AML-193 (cell line): ENCODE data around the gene NPFFR2.
"Not testable (repeated sequence)": the region's sequence is repeated elsewhere in the genome, so short reads cannot be mapped to it uniquely, and the experiment has no call there.

ENCODE experiments used
- DNase-seq, 2 experiments: peaks; one replicate each; lab custom pipeline; 2025; lab: John Stamatoyannopoulos, UW

NPFFR2 gene

GRCh38 chr4:72031868-72032608 lies at the start of gene NPFFR2:
Gene NPFFR2, plus strand, starts transcription at chr4:72032000. Its CDS starts 96,592 bp downstream, at chr4:72128592.
- no peak for DNase-seq

- DNase-seq = no peak
Measured at GRCh38 chr4:71992571-71993312, 39.1 kb upstream of the NPFFR2 start.

- no peak for DNase-seq
Measured at GRCh38 chr4:71994559-71994958, 37.2 kb upstream of the NPFFR2 start.

GRCh38 chr4:71995297-71995696 lies 36.5 kb upstream of the NPFFR2 start:
- no peak for DNase-seq

GRCh38 chr4:72006586-72006985 lies 25.2 kb upstream of the NPFFR2 start:
- no peak for DNase-seq

GRCh38 chr4:72011906-72012305 lies 19.9 kb upstream of the NPFFR2 start:
- no peak for DNase-seq

- no peak for DNase-seq
Measured at GRCh38 chr4:72016011-72016410, 15.8 kb upstream of the NPFFR2 start.

DNA sequence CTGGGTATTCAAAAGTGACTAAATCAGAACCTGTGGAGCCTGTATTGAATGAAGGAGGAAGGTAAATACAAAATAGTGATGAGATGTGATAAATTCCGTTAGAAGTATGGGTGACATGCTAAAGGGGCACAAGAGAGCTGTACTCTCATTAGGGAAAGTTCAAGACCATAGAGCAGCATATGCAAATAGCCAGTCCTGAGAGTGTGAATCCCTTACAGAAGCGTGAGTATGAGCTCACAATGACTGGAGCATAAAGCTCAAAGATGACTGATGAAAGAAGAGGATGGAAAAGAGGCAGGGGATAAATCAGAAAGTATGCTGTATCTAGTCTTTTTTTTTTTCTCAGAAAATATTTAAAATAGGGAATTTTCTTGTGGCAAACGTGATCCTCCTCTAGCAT lies 12.1 kb upstream of the NPFFR2 start:
- DNase-seq = no peak

DNA sequence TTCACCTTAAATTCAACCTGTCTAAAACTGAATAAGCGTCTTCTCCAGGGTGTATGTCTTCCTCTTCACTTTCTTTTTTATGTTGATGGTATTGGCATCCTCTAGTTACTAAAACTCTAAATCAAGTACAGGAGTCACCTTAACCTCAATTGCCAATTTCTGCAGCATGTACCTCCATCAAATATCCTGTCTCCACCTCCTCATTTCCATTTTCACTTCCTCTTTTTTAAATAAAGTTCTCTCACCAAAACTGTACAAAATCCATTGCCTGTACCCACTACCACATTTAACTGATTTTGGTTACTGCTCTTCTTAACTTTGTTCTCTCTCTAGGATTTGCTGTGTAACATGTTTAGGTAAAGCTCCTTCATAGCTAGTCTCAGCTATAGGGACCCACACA lies 9.2 kb upstream of the NPFFR2 start:
- DNase-seq = no peak

- no peak for DNase-seq
Measured at GRCh38 chr4:72055566-72055965, 23.8 kb downstream of the NPFFR2 start.

DNA sequence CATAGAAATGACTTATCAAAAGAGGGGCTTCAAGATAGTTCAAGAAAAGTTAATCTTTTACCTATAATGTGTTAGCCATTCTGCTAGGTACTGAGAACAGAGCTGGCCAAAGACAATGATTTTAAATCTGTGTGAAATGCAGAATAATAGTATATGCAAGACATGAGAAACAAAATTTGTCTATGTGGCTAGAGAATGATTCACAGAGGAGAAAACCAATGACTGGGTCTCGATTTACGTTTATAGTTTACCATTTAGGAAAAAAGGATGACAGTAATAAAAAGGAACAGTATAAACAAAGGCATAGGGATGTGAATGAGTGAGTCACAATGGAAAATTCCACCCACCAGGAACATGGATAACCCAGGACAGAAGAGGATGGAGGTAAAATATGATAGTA lies 31.9 kb downstream of the NPFFR2 start:
- DNase-seq = no peak

DNA sequence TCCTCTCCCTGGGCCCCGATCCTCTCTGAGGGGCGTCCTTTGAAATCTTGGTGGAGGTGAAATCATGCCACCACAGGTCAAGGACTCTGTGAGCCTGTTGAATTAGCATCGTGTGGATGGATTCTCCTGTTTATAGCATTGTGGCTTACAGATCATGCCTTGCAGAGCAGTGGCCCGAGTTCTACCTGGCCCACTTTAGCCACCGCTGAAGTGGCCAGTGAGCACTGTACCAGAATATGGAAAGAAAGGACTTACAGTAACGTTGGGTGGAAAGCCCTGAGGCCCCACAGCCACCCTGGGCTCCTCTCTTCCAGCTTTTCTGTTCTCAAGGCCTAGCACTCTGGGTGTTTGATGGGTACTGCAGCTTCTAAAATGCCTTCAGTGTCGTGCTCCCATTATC lies 35.3 kb downstream of the NPFFR2 start:
- DNase-seq = no peak

- DNase-seq = no peak
Measured at GRCh38 chr4:72073816-72074215, 42.0 kb downstream of the NPFFR2 start.

DNA sequence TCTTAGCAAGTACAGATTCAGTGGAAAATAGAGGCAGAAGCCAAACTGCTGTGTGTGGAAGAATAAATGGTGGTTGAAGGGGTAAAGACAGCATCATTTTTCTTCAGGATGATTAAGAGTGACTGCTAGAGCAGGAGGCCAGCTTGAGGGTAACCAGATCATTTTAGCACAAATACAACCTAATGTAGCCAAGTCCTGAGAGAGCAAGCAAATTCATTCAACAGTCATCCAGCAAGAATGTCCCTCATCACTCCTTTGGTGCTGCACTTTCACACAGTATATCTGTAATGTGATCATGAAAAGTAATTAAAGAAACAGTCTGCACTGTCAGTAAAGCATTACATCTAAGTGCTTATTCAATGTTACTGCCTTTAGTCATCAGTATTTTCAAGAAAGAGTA lies 44.8 kb downstream of the NPFFR2 start:
- no peak for DNase-seq

- DNase-seq = no peak
Measured at GRCh38 chr4:72077346-72077745, 45.5 kb downstream of the NPFFR2 start.

DNA sequence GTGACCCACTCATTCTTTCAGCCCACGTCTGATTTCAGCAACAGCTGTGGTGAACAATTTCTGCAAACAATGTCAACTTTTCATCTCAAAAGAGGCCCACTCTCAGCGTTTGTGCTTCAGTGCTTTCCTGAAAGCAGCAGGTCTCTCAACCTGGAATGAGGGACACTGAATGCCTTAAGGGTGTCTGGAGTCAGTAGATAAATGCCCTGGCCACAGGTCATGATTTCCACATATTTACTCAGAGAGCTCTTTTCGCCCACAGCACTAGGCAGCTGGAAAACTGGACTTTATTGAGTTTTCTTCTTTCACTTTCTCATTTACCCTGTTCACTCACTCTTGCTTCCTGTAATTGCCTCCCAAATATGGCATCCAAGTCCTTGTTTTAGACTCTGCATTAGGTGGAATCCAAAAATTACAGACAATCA lies 52.8 kb downstream of the NPFFR2 start:
- no peak for DNase-seq

DNA sequence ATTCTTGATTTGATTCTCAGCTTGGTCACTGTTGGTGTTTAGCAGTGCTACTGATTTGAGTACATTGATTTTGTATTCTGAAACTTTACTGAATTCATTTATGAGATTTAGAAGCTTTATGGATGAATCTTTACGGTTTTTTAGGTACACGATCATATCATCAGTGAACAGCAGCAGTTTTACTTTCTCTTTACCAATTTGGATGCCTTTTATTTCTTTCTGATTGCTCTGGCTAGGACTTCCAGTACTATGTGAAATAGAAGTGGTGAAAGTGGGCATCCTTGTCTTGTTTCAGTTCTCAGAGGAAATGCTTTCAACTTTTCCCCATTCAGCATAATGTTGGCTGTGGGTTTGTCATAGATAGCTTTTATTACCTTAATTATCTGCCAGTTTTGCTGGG lies 58.8 kb downstream of the NPFFR2 start:
- not testable (repeated sequence) for DNase-seq

DNA sequence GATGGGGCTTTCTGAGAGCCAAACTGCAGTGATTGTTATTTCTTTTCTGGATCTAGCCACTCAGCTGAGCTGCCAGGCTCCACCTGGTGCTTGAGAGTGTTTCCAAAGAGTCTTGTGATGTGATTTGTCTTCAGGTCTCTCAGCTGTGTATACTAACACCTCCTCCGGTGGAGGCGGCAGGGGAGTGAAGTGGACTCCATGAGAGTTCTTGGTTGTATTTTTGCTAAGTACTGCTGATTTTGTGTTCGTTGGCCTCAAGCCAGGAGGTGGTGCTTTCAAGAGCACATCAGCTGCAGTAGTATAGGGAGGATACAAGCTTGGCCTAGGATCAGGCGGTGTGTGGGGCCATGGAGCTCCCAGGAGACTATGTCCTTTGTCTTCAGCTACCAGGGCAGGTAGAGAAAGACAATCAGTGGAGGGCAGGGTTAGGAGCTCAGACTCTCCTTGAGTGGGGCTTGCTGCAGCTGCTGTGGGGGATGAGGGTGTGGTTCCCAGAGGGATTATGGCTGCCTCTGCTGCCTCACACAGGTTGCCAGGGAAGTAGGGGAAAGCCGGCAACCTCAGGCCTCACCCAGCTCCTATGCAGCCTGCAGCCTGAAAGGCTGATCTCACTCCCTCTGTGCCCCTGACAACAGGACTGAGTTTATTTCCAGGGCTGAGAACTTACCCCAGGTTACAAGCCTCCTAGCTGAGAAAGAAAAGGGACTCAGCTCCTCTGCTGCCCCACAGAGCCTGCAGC lies 62.4 kb downstream of the NPFFR2 start:
- no peak for DNase-seq

GRCh38 chr4:72107456-72107855 lies 75.7 kb downstream of the NPFFR2 start:
- no peak for DNase-seq

DNA sequence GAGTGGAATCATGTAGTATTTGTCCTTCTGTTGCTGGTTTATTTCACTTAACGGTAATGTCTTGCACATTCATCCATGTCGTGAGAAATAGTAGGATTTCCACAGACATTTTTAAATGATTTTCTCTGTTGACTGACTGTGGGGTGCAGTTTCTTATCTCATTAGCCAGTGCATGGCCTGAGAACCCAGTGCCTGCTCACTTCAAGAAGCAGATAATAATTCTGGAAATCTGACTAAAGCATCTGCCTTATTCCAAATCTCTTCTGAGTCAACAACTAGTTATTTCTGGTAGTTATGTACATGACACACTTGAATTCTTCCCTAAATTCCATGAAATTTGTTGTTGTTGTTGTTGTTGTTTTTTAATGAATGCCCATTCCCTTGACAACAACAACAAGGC lies 77.6 kb downstream of the NPFFR2 start:
- no peak for DNase-seq

GRCh38 chr4:72109959-72110497 lies 78.2 kb downstream of the NPFFR2 start:
- no peak for DNase-seq

GRCh38 chr4:72110886-72111285 lies 79.1 kb downstream of the NPFFR2 start:
- no peak for DNase-seq

- DNase-seq = no peak
Measured at GRCh38 chr4:72111863-72112262, 80.1 kb downstream of the NPFFR2 start.
